Measurements from ENCODE around the gene HMGCS1.

HMGCS1 gene

DNA sequence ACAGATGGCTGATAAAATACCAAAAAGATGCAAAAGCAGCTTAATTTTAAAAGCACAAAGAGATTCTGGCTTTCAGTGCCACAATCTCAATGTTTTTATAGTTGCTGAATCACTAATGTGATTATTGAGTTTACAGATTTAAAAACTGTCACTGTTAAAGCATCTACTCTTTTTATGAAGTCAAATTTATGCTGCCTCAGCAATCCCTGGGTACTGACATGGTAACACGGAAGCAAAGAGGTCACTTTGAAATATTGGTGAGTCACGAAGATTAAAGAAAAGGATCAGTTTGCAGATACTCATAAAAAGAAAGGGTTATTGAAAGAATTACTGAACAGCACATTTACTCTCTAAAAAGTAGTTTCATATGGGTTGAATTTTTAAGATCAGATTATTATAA is 39.7 kb upstream of the HMGCS1 start:
- TF ChIP-seq, protein P1, sequence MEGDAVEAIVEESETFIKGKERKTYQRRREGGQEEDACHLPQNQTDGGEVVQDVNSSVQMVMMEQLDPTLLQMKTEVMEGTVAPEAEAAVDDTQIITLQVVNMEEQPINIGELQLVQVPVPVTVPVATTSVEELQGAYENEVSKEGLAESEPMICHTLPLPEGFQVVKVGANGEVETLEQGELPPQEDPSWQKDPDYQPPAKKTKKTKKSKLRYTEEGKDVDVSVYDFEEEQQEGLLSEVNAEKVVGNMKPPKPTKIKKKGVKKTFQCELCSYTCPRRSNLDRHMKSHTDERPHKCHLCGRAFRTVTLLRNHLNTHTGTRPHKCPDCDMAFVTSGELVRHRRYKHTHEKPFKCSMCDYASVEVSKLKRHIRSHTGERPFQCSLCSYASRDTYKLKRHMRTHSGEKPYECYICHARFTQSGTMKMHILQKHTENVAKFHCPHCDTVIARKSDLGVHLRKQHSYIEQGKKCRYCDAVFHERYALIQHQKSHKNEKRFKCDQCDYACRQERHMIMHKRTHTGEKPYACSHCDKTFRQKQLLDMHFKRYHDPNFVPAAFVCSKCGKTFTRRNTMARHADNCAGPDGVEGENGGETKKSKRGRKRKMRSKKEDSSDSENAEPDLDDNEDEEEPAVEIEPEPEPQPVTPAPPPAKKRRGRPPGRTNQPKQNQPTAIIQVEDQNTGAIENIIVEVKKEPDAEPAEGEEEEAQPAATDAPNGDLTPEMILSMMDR (IDR thresholded peaks at IDR 0.05; ENCODE audit: low read depth, low read length), result no peak
- H3K4me3 ChIP-seq (ENCODE audit: low read depth, low read length), result no peak overlapping the region

DNA sequence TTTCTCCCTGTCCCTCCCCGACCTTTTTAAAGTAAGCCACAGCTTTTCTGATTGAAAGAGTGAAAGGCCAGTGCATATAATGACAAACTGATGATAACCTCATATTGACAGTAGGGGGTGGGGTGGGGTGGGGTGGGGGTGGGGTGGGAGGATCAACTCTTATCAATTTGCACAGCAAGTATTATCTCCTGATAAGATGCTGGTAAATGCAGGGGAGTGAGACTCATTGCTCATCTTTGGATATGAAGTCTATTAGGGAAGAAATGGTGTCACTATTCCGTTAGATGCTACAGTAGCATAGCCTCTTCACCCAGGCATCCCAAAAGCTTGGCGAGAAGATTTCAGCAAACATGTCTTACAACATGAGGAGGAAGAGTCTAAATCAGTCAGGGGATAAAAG is 38.9 kb upstream of the HMGCS1 start:
- H3K4me3 ChIP-seq (ENCODE audit: low read depth, low read length), result no peak overlapping the region
- TF ChIP-seq, protein P1 (IDR thresholded peaks at IDR 0.05; ENCODE audit: low read depth, low read length), result no peak

DNA sequence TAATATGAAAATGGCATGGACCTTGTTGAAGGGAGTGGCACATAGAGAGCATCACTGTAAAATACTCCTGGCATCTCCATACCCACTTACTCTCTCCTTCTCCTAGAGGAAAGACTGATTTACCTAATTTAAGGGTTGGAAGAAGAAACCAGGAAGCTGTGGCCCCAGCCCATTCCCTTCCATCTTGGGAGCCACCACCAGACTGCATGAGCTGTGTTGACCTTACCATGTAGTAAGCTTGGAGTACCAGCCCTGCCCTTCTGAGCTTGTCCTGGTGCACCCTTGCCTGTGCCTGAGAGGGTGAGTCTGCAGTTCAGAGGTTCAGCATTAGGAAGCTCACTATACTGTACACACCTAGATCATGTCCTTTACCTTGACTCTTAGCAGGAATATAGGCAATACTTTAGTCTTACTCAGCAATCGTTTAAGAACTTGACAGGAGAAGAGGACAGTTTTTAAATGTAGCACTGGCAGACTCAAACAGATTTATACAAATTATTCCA is 35.7 kb upstream of the HMGCS1 start:
- H3K4me3 ChIP-seq (ENCODE audit: low read depth, low read length), result no peak overlapping the region
- TF ChIP-seq, protein P1 (IDR thresholded peaks at IDR 0.05; ENCODE audit: low read depth, low read length), result no peak

DNA sequence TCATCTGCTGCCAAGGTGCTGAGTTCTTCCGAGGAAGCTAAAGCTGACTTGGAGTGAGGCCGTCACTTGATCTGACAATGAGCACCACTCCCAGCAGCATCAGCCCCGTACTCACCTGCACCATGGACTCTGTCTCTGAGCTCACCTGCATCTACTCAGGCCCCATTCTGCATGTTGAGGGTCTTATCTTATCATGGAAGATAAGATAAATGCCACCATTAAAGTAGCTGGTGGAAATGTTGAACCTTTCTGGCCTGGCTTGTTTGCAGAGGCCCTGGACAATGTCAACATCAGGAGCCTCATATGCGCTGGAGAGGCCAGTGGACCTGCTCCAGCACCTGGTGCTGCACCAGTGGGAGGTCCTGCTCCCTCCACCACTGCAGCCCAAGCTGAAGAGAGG is 35.0 kb upstream of the HMGCS1 start:
- no peak overlapping the region for H3K4me3 ChIP-seq (ENCODE audit: low read depth, low read length)
- TF ChIP-seq, protein P1 (IDR thresholded peaks at IDR 0.05; ENCODE audit: low read depth, low read length), result no peak

DNA sequence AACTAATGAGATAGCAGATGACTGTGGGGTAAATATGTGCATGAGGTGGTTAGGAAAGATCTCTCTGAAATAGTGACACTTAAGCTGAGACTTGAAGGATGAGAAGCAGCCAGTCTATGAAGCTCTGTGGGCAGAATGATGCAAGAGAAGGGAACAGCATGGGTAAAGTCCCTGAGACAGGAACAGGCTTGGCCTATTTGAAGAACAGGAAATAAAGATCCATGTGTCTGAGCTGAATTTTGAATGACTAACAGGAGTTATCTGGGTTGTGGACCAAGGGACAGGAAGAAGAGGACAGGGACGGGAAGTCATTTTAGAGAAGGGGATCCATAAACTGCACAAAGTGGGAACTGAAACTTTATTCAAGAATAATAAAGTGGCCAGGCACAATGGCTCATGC is 25.6 kb upstream of the HMGCS1 start:
- TF ChIP-seq, protein P1 (IDR thresholded peaks at IDR 0.05; ENCODE audit: low read depth, low read length), result no peak
- H3K4me3 ChIP-seq (ENCODE audit: low read depth, low read length), result no peak overlapping the region

DNA sequence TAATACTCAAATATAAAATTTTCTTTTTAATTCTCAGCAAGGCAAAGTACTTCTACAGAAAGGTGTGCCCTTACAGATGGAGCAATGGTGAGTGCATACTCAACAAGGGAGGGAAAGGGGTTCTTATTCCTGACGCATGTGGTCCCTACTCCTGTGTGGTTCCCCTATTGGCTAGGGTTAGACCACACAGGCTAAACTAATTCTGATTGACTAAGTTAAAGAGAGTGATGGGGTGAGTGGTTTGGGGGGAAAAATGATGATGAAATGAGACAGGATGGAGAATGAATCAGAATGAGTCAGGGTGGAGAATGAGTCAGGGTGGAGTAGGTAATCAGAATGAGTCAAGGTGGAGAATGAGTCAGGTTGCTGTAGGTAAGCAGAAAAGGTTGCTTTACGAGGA is 22.9 kb upstream of the HMGCS1 start:
- no peak overlapping the region for H3K4me3 ChIP-seq (ENCODE audit: low read depth, low read length)
- TF ChIP-seq, protein P1 (IDR thresholded peaks at IDR 0.05; ENCODE audit: low read depth, low read length), result no peak

DNA sequence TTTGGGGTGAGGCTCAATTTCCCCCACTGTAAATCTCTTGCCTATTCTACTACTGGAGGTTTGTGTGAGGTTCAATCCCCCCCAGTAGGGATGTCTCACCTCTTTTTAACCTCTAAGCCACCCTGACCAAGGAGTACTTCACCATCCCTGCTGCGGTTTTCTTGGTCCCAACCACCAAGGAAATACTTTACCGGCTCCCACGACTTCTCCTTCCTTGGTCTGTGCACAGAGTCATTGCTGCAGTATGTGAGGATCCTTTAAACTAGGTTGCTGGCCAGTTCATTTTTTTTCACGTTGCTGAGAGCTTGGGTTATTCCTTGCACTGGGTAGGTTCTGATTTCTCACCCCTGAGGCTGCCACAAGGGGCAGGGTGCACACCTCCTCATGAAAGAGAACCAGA is 22.5 kb upstream of the HMGCS1 start:
- TF ChIP-seq, protein P1 (IDR thresholded peaks at IDR 0.05; ENCODE audit: low read depth, low read length), result no peak

More for the DNA sequence above, 22.5 kb upstream of the HMGCS1 start:
- H3K4me3 ChIP-seq (ENCODE audit: low read depth, low read length), result no peak overlapping the region
